Chondrocyte (in vitro differentiated cells): ENCODE measurements around the gene THSD4. TPM values are rescaled to one million over a fixed set of nuclear protein-coding genes. Genes with fewer than 3 reads are reported as not detected.

ENCODE experiments used
- DNase-seq: peaks from one replicate; pipeline ENCODE4 v3.0.0; 2021; ENCODE audit warnings: mixed read lengths, low spot score
- H3K27ac Mint-ChIP-seq: one replicate; pipeline ENCODE4 v1.8.0; 2021; ENCODE audit warnings: mild to moderate bottlenecking, moderate library complexity, mixed read lengths; ENCODE audit not compliant: unreplicated experiment
- H3K27me3 Mint-ChIP-seq: 2 replicates; pipeline ENCODE4 v1.8.0; 2021; ENCODE audit warnings: low read depth, mixed read lengths
- H3K36me3 Mint-ChIP-seq: 2 replicates; pipeline ENCODE4 v1.8.0; 2021; ENCODE audit warnings: low read depth, mixed read lengths
- H3K4me1 Mint-ChIP-seq: 2 replicates; pipeline ENCODE4 v1.8.0; 2021; ENCODE audit warnings: low read depth, mild to moderate bottlenecking, mixed read lengths
- H3K4me3 Mint-ChIP-seq: one replicate; pipeline ENCODE4 v1.8.0; 2021; ENCODE audit warnings: mild to moderate bottlenecking, moderate library complexity, mixed read lengths; ENCODE audit not compliant: unreplicated experiment
- H3K9me3 Mint-ChIP-seq: 2 replicates; pipeline ENCODE4 v1.8.0; 2021; ENCODE audit warnings: low read depth, mixed read lengths
- total RNA-seq: library from RNA; stranded (reverse); gene quantifications from 3 replicates; pipeline ENCODE4 v1.2.1, GENCODE V29; 2021
- TF ChIP-seq, protein P1 (sequence below): fragments of 200-600 bp; sonication (generic); IDR thresholded peaks from 2 replicates; pipeline ENCODE4 v1.5.0; 2021; ENCODE audit warnings: antibody characterized with exemption, mild to moderate bottlenecking, moderate library complexity

Gene THSD4
- total RNA-seq, 1 donor from 2014 or later, result 3.4 TPM

DNA sequence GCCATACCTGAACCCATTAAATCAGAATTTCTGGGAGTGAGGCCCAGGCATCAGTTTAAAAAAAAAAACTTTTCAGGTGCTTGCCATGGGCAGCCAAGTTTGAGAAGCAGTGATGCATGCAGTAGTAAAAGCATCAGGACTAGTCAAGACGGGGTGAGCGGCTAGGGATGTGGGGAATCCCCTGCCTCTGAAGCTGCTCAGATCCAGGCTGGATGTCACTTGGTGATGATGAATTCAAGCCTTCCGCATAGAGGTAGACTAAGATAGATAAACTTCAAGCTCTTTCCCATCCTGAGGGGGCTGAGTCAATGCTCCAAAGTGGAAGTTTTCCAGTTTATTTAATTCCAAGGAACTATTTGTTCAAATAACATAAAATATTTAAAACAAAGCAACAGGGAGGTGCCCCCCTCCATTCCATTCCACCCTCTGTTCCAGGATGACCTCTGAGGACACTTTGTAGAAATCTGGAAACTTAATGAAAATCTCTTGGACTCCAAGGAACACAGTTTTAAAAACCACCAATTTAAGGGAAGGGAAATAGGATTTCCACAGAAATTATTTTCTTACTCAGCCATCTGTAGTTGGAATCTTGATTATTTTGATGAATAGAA, 594.6 kb downstream of the THSD4 start:
- H3K27ac Mint-ChIP-seq, result no peak overlapping the region
- TF ChIP-seq, protein P1, sequence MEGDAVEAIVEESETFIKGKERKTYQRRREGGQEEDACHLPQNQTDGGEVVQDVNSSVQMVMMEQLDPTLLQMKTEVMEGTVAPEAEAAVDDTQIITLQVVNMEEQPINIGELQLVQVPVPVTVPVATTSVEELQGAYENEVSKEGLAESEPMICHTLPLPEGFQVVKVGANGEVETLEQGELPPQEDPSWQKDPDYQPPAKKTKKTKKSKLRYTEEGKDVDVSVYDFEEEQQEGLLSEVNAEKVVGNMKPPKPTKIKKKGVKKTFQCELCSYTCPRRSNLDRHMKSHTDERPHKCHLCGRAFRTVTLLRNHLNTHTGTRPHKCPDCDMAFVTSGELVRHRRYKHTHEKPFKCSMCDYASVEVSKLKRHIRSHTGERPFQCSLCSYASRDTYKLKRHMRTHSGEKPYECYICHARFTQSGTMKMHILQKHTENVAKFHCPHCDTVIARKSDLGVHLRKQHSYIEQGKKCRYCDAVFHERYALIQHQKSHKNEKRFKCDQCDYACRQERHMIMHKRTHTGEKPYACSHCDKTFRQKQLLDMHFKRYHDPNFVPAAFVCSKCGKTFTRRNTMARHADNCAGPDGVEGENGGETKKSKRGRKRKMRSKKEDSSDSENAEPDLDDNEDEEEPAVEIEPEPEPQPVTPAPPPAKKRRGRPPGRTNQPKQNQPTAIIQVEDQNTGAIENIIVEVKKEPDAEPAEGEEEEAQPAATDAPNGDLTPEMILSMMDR, result no peak
- peaks cover 33% of the 10 kb centered on the region for H3K4me1 Mint-ChIP-seq
- H3K4me3 Mint-ChIP-seq, result no peak overlapping the region
- H3K9me3 Mint-ChIP-seq, result no peaks in the 10 kb centered on the region
- H3K36me3 Mint-ChIP-seq, result peaks cover 2% of the 10 kb centered on the region
- no peak for DNase-seq
- peaks cover 5% of the 10 kb centered on the region for H3K27me3 Mint-ChIP-seq

DNA sequence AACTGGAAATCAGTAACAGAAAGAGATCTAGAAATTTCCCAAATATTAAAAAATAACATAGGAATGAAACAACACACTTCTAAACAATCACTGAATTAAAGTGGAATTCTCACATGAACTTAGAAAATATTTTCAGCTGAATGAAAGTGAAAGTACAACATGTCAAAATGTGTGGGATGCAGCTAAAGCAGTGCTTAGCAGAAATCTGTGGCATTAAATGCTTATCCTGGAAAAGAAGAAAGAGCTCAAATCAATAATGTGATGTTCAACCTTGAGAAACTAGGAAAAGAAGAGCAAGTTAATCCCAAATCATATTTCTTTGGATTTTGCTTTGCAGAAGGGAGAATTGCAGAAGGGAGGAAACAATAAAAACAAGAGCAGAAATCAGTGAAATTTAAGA, 596.9 kb downstream of the THSD4 start:
- TF ChIP-seq, protein P1, result no peak
- H3K36me3 Mint-ChIP-seq, result no peaks in the 10 kb centered on the region
- H3K4me1 Mint-ChIP-seq, result peaks cover 32% of the 10 kb centered on the region
- no peak overlapping the region for H3K27ac Mint-ChIP-seq
- no peaks in the 10 kb centered on the region for H3K27me3 Mint-ChIP-seq
- H3K9me3 Mint-ChIP-seq, result no peaks in the 10 kb centered on the region
- DNase-seq, result no peak
- H3K4me3 Mint-ChIP-seq, result no peak overlapping the region

DNA sequence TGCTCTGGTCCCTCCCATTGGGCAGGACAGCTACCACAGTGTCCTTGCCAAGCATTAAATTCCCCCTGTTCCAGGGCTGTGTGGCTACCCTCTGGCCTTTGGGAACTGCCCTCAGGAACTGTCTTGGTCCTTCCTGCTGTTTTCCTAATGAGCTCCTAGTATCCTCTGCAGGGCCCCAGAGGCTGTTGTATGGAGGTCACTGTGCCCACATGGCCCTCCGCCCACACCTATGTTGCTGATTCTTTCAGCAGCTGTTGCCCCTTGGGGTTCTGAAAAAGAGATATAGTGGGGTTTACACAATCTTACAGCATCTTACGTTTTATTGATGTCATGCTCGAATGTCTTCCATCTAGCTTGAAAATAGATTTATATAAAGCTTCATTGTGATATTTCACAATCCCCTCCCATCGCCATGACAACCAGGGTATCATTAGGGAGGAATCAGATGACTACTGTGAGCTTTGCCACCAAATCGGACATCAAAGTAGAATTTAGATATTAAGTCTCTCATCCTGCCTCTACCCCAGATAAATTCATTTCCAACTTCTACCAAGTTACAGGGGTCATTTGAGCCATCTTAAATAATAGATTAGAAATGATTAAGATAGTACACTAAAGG, 598.0 kb downstream of the THSD4 start:
- TF ChIP-seq, protein P1, result no peak
- DNase-seq, result no peak
- Mint-ChIP-seq H3K36me3 (no peaks in the 10 kb centered on the region), H3K4me3 (no peak overlapping the region), H3K9me3 (no peaks in the 10 kb centered on the region), H3K27me3 (no peaks in the 10 kb centered on the region), H3K4me1 (peaks cover 27% of the 10 kb centered on the region), H3K27ac (no peak overlapping the region)

DNA sequence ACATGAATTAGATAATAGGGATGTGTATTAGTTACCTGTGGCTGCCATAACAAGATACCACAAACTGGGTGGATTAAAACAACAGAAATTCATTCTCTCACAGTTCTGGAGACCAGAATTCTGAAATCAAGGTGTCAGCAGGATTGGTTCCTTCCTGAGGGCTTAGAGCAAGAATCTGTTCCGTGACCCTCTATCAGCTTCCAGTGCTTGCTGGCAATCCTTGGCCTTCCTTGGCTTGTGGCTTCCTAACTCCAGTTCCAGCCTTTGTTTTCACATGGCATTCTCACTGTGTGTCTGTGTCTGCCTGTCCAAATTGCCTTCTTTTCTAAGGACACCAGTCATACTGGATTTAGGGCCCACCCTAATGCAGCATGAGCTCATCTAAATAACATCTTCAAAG, 600.6 kb downstream of the THSD4 start:
- TF ChIP-seq, protein P1, result no peak
- no peak overlapping the region for H3K27ac Mint-ChIP-seq
- H3K9me3 Mint-ChIP-seq, result no peaks in the 10 kb centered on the region
- H3K27me3 Mint-ChIP-seq, result no peaks in the 10 kb centered on the region
- DNase-seq, result no peak
- H3K4me3 Mint-ChIP-seq, result no peak overlapping the region
- peaks cover 13% of the 10 kb centered on the region for H3K4me1 Mint-ChIP-seq
- H3K36me3 Mint-ChIP-seq, result no peaks in the 10 kb centered on the region

DNA sequence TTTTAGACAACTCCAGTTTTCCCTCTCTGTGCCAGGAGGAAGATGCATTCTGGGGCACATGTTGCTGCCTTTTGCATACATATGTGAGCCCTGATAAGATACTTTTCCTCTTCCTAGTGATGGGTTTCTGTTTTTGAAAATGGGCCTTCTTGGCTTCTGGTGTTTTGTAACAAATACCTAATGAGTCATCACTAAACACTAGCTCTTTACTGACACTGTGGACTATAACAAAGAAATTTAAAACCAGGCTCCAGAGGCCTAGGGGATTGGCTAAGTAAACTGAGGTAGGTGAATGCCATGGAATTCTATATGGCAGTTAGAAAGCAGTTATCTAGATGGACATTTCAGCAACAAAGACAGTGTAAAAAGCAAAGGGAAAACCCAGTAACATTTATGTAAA, 601.7 kb downstream of the THSD4 start:
- no peaks in the 10 kb centered on the region for H3K27me3 Mint-ChIP-seq
- H3K9me3 Mint-ChIP-seq, result no peaks in the 10 kb centered on the region
- H3K4me1 Mint-ChIP-seq, result peaks cover 8% of the 10 kb centered on the region
- H3K4me3 Mint-ChIP-seq, result no peak overlapping the region
- TF ChIP-seq, protein P1, result no peak
- no peak for DNase-seq
- no peaks in the 10 kb centered on the region for H3K36me3 Mint-ChIP-seq
- H3K27ac Mint-ChIP-seq, result no peak overlapping the region
